CD4-positive, CD25-positive, alpha-beta regulatory T cell (primary cell): Measurements from ENCODE around the gene ARID4A. TPM values are rescaled to one million over a fixed set of nuclear protein-coding genes. Genes with fewer than 3 reads are reported as not detected.
A peak's percentile ranks its signal among the peaks of the same experiment; 100 is the strongest.

Source experiments
- ATAC-seq, 2 donors: fragments of 150-1000 bp; cut with Tn5 transposase; one replicate each; pipeline ENCODE4 v1.10.0; 2021; ENCODE audit warnings: low read depth in 2 of 2, moderate number of reproducible peaks in 2 of 2, moderate library complexity in 1 of 2
- DNase-seq, 3 donors: peaks; one replicate each; pipeline versions ENCODE4 v3.0.0 to v3.0.0-alpha.2; 2012 to 2022; ENCODE audit warnings: mixed read lengths in 1 of 3
- H3K27ac ChIP-seq: one replicate; pipeline ENCODE4 v1.7.0; 2013; ENCODE audit warnings: mild to moderate bottlenecking, low read length; ENCODE audit not compliant: insufficient read depth, poor library complexity, severe bottlenecking
- H3K27me3 ChIP-seq: one replicate; pipeline ENCODE4 v1.7.0; 2013; ENCODE audit warnings: low read length; ENCODE audit not compliant: control insufficient read depth, insufficient read depth
- H3K36me3 ChIP-seq: one replicate; pipeline ENCODE4 v1.7.0; 2013; ENCODE audit warnings: mild to moderate bottlenecking, low read length, moderate library complexity; ENCODE audit not compliant: control insufficient read depth, insufficient read depth
- H3K4me1 ChIP-seq: 2 replicates; pipeline ENCODE4 v1.7.0; 2013; ENCODE audit warnings: mild to moderate bottlenecking, low read length; ENCODE audit not compliant: insufficient read depth, control insufficient read depth, poor library complexity, severe bottlenecking
- H3K4me3 ChIP-seq: one replicate; pipeline ENCODE4 v1.7.0; 2013; ENCODE audit warnings: low read depth, mild to moderate bottlenecking, low read length, moderate library complexity
- H3K9me3 ChIP-seq, 2 experiments: 1 replicate in 1 of 2; 2 replicates in 1 of 2; pipeline ENCODE4 v1.7.0; 2013; ENCODE audit warnings: low read length in 2 of 2, mild to moderate bottlenecking in 1 of 2, moderate library complexity in 1 of 2; ENCODE audit not compliant: control insufficient read depth in 2 of 2
- H3K27ac Mint-ChIP-seq, 3 donors: one replicate each; pipeline ENCODE4 v1.8.0; 2020 to 2022; ENCODE audit warnings: mild to moderate bottlenecking in 3 of 3, mixed read lengths in 3 of 3, moderate library complexity in 2 of 3
- H3K27me3 Mint-ChIP-seq: one replicate; pipeline ENCODE4 v1.8.0; 2022; ENCODE audit warnings: mild to moderate bottlenecking, mixed read lengths
- H3K36me3 Mint-ChIP-seq: one replicate; pipeline ENCODE4 v1.8.0; 2020; ENCODE audit warnings: mixed read lengths
- H3K4me1 Mint-ChIP-seq, 4 donors: one replicate each; pipeline ENCODE4 v1.8.0; 2020 to 2022; ENCODE audit warnings: mixed read lengths in 4 of 4, mild to moderate bottlenecking in 1 of 4
- H3K4me3 Mint-ChIP-seq, 4 donors: one replicate each; pipeline ENCODE4 v1.8.0; 2020 to 2022; ENCODE audit warnings: mild to moderate bottlenecking in 4 of 4, mixed read lengths in 4 of 4, moderate library complexity in 3 of 4
- H3K9me3 Mint-ChIP-seq, 7 donors: one replicate each; pipeline ENCODE4 v1.8.0; 2020 to 2022; ENCODE audit warnings: mixed read lengths in 7 of 7, mild to moderate bottlenecking in 3 of 7, moderate library complexity in 2 of 7
- polyA plus RNA-seq, 4 donors: library from polyadenylated mRNA; unstranded; fragments of 300-500 nt; fragmentation: Illumina TruSeq; gene quantifications; one replicate each; pipeline ENCODE4 v1.2.3, GENCODE V29; 2021
- total RNA-seq: library from RNA; stranded (reverse); gene quantifications from one replicate; pipeline ENCODE4 v1.2.3, GENCODE V29; 2022

ARID4A gene
- total and polyA plus RNA-seq, 5 donors from 2014 or later: 23.3 to 102 (median 26.1) TPM

DNA sequence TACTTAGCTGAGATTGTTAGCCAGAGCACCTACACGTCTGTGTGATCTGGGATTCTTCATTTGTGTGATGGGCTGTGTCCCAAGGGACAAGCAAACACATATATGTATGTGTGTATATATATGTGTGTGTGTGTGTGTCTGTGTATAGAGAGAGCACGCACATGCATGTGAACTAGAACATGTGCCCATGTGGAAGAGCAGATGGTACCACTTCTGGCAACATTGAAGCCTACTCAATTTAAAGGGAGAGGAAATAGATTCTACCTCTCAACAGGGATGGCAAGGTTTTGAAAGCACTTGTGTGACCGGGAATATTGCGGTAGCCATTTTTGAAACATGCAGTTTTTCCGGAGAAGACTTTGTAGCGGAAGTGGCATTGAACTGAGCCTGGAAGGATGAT is 98.8 kb downstream of the ARID4A start:
- Histone ChIP-seq H3K27ac (no peak overlapping the region), H3K9me3 (no peaks in the 10 kb centered on the region), H3K27me3 (no peaks in the 10 kb centered on the region), H3K4me3 (no peak overlapping the region), H3K4me1 (peaks cover 16% of the 10 kb centered on the region), H3K36me3 (no peaks in the 10 kb centered on the region)
- no peak for ATAC-seq
- H3K4me3 Mint-ChIP-seq: peak overlapping the region; percentile 41 to 87 (median 81)
- H3K27ac Mint-ChIP-seq: peak overlapping the region in 2 of 3 donors; percentile 28 to 95
- peaks cover 5% of the 10 kb centered on the region for H3K27me3 Mint-ChIP-seq
- DNase-seq: no peak
- H3K4me1 Mint-ChIP-seq: peaks cover 10 to 15% (median 12%) of the 10 kb centered on the region in 4 donors
- H3K9me3 Mint-ChIP-seq: peaks cover 0 to 1% (median 0%) of the 10 kb centered on the region in 7 donors
- peaks cover 4% of the 10 kb centered on the region for H3K36me3 Mint-ChIP-seq

GRCh38 chr14:58398495-58398894 is 100.1 kb downstream of the ARID4A start:
- Histone ChIP-seq H3K4me3 (no peak overlapping the region), H3K36me3 (no peaks in the 10 kb centered on the region), H3K27ac (no peak overlapping the region), H3K9me3 (no peaks in the 10 kb centered on the region), H3K27me3 (no peaks in the 10 kb centered on the region), H3K4me1 (peaks cover 16% of the 10 kb centered on the region)
- peaks cover 4% of the 10 kb centered on the region for H3K27me3 Mint-ChIP-seq
- H3K27ac Mint-ChIP-seq: no peak overlapping the region
- ATAC-seq: no peak
- peak overlapping the region in 1 of 4 donors; percentile 77 for H3K4me3 Mint-ChIP-seq
- H3K4me1 Mint-ChIP-seq: peaks cover 10 to 15% (median 12%) of the 10 kb centered on the region in 4 donors
- DNase-seq: no peak
- peaks cover 4% of the 10 kb centered on the region for H3K36me3 Mint-ChIP-seq
- H3K9me3 Mint-ChIP-seq: peaks cover 0 to 1% (median 0%) of the 10 kb centered on the region in 7 donors

DNA sequence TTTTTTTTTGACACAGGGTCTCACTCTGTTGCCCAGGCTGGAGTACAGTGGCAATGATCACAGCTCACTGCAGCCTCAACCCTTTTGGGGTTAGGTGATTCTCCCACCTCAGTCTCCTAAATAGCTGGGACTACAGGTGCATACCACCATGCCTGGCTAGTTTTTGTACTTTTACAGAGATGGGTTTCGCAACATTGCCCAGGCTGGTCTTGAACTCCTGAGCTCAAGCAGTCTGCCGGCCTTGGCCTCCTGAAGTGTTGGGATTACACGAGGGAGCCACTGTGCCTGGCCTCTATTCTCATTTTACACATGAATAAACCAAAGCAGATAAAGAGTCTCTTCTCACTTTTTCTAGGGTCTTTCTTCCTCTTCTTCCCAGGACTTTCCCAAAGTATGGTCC is 100.5 kb downstream of the ARID4A start:
- ATAC-seq (no peak), DNase-seq (no peak)
- Mint-ChIP-seq H3K36me3 (peaks cover 4% of the 10 kb centered on the region), H3K27me3 (no peaks in the 10 kb centered on the region), H3K4me3 (no peak overlapping the region), H3K4me1 (peaks cover 10 to 15% (median 12%) of the 10 kb centered on the region in 4 donors), H3K9me3 (no peaks in the 10 kb centered on the region), H3K27ac (peak overlapping the region in 1 of 3 donors; percentile 38)
- H3K36me3 ChIP-seq: no peaks in the 10 kb centered on the region
- no peaks in the 10 kb centered on the region for H3K27me3 ChIP-seq
- no peak overlapping the region for H3K4me3 ChIP-seq
- H3K9me3 ChIP-seq: no peaks in the 10 kb centered on the region
- H3K4me1 ChIP-seq: peaks cover 16% of the 10 kb centered on the region
- no peak overlapping the region for H3K27ac ChIP-seq

DNA sequence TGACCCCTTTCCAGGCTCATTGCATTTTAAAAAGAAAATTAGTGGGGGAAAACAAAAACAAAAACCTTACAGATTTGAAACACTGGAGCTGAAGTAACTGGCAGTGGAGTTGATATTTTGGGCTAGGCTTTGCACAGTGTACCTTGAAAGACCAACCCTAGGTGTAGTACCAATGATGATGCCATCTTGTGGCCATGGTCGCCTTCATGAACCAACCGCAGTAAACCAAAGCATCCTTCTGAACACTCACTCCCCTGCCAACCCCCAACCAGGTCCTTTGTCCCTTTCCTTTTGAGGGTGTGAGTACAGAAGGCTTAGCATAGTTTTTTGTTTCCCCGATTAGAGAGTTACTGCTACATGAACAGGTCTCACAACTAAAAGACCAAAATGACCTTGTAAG is 103.2 kb downstream of the ARID4A start:
- ATAC-seq (no peak), DNase-seq (peak in 1 of 3 donors; percentile 34)
- H3K4me3 Mint-ChIP-seq: no peak overlapping the region
- no peaks in the 10 kb centered on the region for H3K9me3 Mint-ChIP-seq
- no peak overlapping the region for H3K27ac Mint-ChIP-seq
- peaks cover 4% of the 10 kb centered on the region for H3K36me3 Mint-ChIP-seq
- no peak overlapping the region for H3K27ac ChIP-seq
- no peaks in the 10 kb centered on the region for H3K27me3 ChIP-seq
- no peaks in the 10 kb centered on the region for H3K27me3 Mint-ChIP-seq
- H3K9me3 ChIP-seq: no peaks in the 10 kb centered on the region
- no peaks in the 10 kb centered on the region for H3K36me3 ChIP-seq
- H3K4me1 Mint-ChIP-seq: peaks cover 4 to 8% (median 6%) of the 10 kb centered on the region in 4 donors
- H3K4me1 ChIP-seq: peaks cover under 1% of the 10 kb centered on the region
- H3K4me3 ChIP-seq: no peak overlapping the region

DNA sequence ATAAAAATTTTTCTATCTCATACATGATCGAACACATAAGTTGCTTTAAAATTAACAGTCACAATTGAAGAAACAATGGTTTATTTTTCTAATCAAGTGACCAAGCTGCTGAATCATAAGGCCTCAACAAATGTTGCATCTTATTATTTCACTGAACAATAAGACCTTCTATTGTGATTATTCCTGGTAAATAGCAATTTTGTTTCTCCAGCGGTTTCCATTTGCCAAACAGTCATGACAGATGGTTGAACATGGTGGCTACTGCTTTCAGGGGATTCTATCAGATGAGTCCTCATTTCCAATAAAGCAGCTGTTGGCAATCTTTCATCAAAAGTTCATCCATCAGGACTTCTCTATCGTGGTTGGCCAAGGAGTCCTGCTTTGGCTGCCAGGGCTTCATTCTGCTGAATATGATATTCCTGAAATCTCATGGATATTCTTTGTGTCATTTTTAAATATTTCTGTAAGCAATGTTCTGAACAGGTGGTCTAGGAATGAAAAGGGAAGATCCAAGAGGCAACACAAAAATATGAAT is 110.4 kb downstream of the ARID4A start:
- no peak overlapping the region for H3K4me3 Mint-ChIP-seq

DNA sequence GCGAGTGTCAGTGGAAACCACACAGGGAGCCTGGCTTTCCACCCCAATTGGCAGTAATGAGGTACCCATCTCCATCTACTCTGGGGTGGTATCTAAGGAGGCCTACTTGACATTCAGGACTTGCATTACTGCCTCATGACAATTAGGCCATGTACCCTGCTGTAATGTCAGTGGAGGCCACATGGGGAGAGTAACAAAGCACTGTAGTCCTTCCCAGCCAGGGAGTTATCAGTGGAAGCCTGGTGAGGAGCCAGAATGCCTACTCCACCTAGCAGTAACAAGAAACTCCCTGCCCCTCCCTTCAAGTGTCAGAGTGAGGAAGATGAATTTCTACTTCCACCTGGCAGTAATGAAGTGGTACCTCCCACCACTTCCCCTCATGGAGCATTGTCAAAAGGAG is 116.5 kb downstream of the ARID4A start:
- DNase-seq (peak in 1 of 3 donors; percentile 10), ATAC-seq (no peak)
- peaks cover 4 to 27% (median 19%) of the 10 kb centered on the region in 4 donors for H3K4me1 Mint-ChIP-seq
- H3K4me3 Mint-ChIP-seq: no peak overlapping the region
- peaks cover 0 to 1% (median 0%) of the 10 kb centered on the region in 7 donors for H3K9me3 Mint-ChIP-seq
- peaks cover 41% of the 10 kb centered on the region for H3K36me3 Mint-ChIP-seq
- Histone ChIP-seq H3K27ac (no peak overlapping the region), H3K36me3 (peaks cover 38% of the 10 kb centered on the region), H3K27me3 (no peaks in the 10 kb centered on the region), H3K9me3 (no peaks in the 10 kb centered on the region), H3K4me1 (no peaks in the 10 kb centered on the region), H3K4me3 (no peak overlapping the region)
- no peak overlapping the region for H3K27ac Mint-ChIP-seq
- no peaks in the 10 kb centered on the region for H3K27me3 Mint-ChIP-seq

More for the DNA sequence above, 110.4 kb downstream of the ARID4A start:
- Mint-ChIP-seq H3K27ac (no peak overlapping the region), H3K27me3 (no peaks in the 10 kb centered on the region), H3K4me1 (peaks cover 0 to 4% (median 1%) of the 10 kb centered on the region in 4 donors), H3K36me3 (peaks cover 17% of the 10 kb centered on the region), H3K9me3 (no peaks in the 10 kb centered on the region)
- H3K27me3 ChIP-seq: no peaks in the 10 kb centered on the region
- no peak for ATAC-seq
- no peaks in the 10 kb centered on the region for H3K9me3 ChIP-seq
- no peak overlapping the region for H3K4me3 ChIP-seq
- no peak overlapping the region for H3K27ac ChIP-seq
- peaks cover 32% of the 10 kb centered on the region for H3K36me3 ChIP-seq
- H3K4me1 ChIP-seq: no peaks in the 10 kb centered on the region
- no peak for DNase-seq

DNA sequence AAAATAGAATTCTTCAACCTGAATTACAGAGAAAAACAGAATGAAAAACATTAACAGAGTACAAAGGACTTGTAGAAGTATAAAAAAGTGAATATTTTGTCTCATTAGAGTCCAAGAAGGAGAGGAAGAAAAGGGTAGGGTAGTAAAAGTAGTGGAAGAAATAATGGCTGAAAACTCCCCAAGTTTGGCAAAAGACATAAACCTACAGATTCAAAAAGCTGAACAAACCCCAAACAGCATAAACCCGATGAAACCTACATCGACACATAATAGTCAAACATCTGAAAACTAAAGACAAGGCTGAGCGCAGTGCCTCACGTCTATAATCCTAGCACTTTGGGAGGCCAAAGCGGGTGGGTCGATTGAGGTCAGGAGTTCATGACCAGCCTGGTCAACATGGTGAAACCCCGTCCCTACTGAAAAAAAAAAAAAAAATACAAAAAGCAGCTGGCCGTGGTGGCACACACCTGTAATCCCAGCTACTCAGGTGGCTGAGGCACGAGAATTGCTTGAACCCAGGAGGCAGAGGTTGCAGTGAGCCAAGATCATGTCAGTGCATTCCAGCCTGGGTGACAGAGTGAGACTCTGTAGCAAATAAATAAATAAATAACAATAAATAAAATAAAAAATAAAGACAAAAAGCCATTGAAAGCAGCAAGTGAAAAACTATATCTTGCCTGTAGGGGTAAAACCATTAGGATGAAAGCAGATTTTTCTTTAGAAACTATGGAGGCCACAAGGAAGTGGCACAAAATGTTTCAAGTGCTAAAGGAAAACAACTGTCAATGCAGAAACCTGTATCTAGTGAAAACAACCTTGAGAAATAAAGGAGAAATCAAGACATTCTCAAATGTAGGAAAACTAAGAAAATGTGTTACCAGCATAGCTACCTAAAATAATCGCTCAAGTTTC is 117.5 kb downstream of the ARID4A start:
- Mint-ChIP-seq H3K4me3 (no peak overlapping the region), H3K9me3 (peaks cover 0 to 1% (median 0%) of the 10 kb centered on the region in 7 donors), H3K36me3 (peaks cover 41% of the 10 kb centered on the region), H3K27ac (no peak overlapping the region), H3K4me1 (peaks cover 6 to 30% (median 19%) of the 10 kb centered on the region in 4 donors), H3K27me3 (no peaks in the 10 kb centered on the region)
- Histone ChIP-seq H3K27ac (no peak overlapping the region), H3K4me1 (no peaks in the 10 kb centered on the region), H3K36me3 (peaks cover 34% of the 10 kb centered on the region), H3K4me3 (no peak overlapping the region), H3K27me3 (no peaks in the 10 kb centered on the region), H3K9me3 (no peaks in the 10 kb centered on the region)
- ATAC-seq (no peak), DNase-seq (no peak)
